NT2/D1 (cell line): ENCODE data around the gene ARSI.

Experiments
- DNase-seq: peaks from one replicate; pipeline ENCODE4 v3.0.0-alpha.2; 2011; ENCODE audit warnings: low read depth, low spot score
- H3K27me3 ChIP-seq: 2 replicates; pipeline ENCODE4 v1.6.0; 2011; ENCODE audit warnings: mild to moderate bottlenecking; ENCODE audit not compliant: insufficient read length, insufficient read depth
- H3K36me3 ChIP-seq: 2 replicates; pipeline ENCODE4 v1.6.1; 2011; ENCODE audit warnings: mild to moderate bottlenecking, low read length, mixed read lengths; ENCODE audit not compliant: insufficient read depth, insufficient read length
- H3K4me1 ChIP-seq: 2 replicates; pipeline ENCODE4 v1.5.1; 2011; ENCODE audit not compliant: insufficient read depth, insufficient read length
- H3K4me3 ChIP-seq: 2 replicates; pipeline ENCODE4 v1.5.1; 2011; ENCODE audit warnings: low read depth; ENCODE audit not compliant: insufficient read length
- H3K9ac ChIP-seq: 2 replicates; pipeline ENCODE4 v1.6.0; 2011; ENCODE audit warnings: low read depth; ENCODE audit not compliant: insufficient read length
- H3K9me3 ChIP-seq: 2 replicates; pipeline ENCODE4 v1.5.1; 2011; ENCODE audit warnings: mild to moderate bottlenecking, low read length; ENCODE audit not compliant: insufficient read depth
- SUZ12 ChIP-seq: IDR thresholded peaks from 2 replicates; pipeline ENCODE4 v1.6.1; 2011; ENCODE audit not compliant: insufficient read length, insufficient read depth; ENCODE audit errors: extremely low read depth
- YY1 ChIP-seq: IDR thresholded peaks from 2 replicates; pipeline ENCODE4 v1.6.1; 2011; ENCODE audit not compliant: insufficient read length, insufficient read depth
- ZNF274 ChIP-seq: IDR thresholded peaks from 2 replicates; pipeline ENCODE4 v1.6.1; 2011; ENCODE audit warnings: mild to moderate bottlenecking, low read depth, low read length

The ARSI gene

GRCh38 chr5:150306775-150307174, 4.1 kb upstream of the ARSI start:
- Histone ChIP-seq H3K4me1 (peaks cover 10% of the 10 kb centered on the region), H3K9ac (no peak overlapping the region), H3K9me3 (no peaks in the 10 kb centered on the region), H3K36me3 (no peaks in the 10 kb centered on the region), H3K4me3 (no peak overlapping the region), H3K27me3 (no peaks in the 10 kb centered on the region)
- DNase-seq, result no peak
- TF ChIP-seq YY1 (no peak), ZNF274 (no peak), SUZ12 (no peak)

- Histone ChIP-seq H3K4me3 (no peak overlapping the region), H3K36me3 (no peaks in the 10 kb centered on the region), H3K27me3 (peaks cover 2% of the 10 kb centered on the region), H3K9ac (no peak overlapping the region), H3K4me1 (peaks cover 11% of the 10 kb centered on the region), H3K9me3 (no peaks in the 10 kb centered on the region)
- TF ChIP-seq SUZ12 (no peak), ZNF274 (no peak), YY1 (no peak)
- no peak for DNase-seq
Observed at GRCh38 chr5:150305557-150305956, 2.9 kb upstream of the ARSI start.

- no peaks in the 10 kb centered on the region for H3K9me3 ChIP-seq
- H3K36me3 ChIP-seq, result no peaks in the 10 kb centered on the region
- H3K9ac ChIP-seq, result no peak overlapping the region
- TF ChIP-seq YY1 (no peak), SUZ12 (no peak), ZNF274 (no peak)
- no peak overlapping the region for H3K4me3 ChIP-seq
- DNase-seq, result no peak
- peaks cover 2% of the 10 kb centered on the region for H3K27me3 ChIP-seq
- peaks cover 13% of the 10 kb centered on the region for H3K4me1 ChIP-seq
Observed at GRCh38 chr5:150305095-150305494, 2.4 kb upstream of the ARSI start.

- H3K9me3 ChIP-seq, result no peaks in the 10 kb centered on the region
- no peak for DNase-seq
- peaks cover 13% of the 10 kb centered on the region for H3K4me1 ChIP-seq
- peaks cover 2% of the 10 kb centered on the region for H3K27me3 ChIP-seq
- peak overlapping the region; percentile 51 for H3K9ac ChIP-seq
- TF ChIP-seq ZNF274 (no peak), SUZ12 (no peak), YY1 (no peak)
- no peak overlapping the region for H3K4me3 ChIP-seq
- no peaks in the 10 kb centered on the region for H3K36me3 ChIP-seq
Observed at GRCh38 chr5:150304481-150305081, 1.9 kb upstream of the ARSI start.

- H3K27me3 ChIP-seq, result peaks cover 2% of the 10 kb centered on the region
- peak overlapping the region; percentile 73 for H3K9ac ChIP-seq
- H3K4me1 ChIP-seq, result peaks cover 8% of the 10 kb centered on the region
- no peak overlapping the region for H3K4me3 ChIP-seq
- no peak for TF ChIP-seq SUZ12
- no peak for TF ChIP-seq YY1
- no peak for TF ChIP-seq ZNF274
- no peaks in the 10 kb centered on the region for H3K9me3 ChIP-seq
- H3K36me3 ChIP-seq, result no peaks in the 10 kb centered on the region
- no peak for DNase-seq
Observed at GRCh38 chr5:150303660-150304386, 1.1 kb upstream of the ARSI start.

- TF ChIP-seq ZNF274 (no peak), YY1 (no peak), SUZ12 (no peak)
- no peak for DNase-seq
- peak overlapping the region; percentile 42 for H3K4me3 ChIP-seq
- peaks cover 2% of the 10 kb centered on the region for H3K27me3 ChIP-seq
- peak overlapping the region; percentile 73 for H3K9ac ChIP-seq
- peaks cover 4% of the 10 kb centered on the region for H3K36me3 ChIP-seq
- no peaks in the 10 kb centered on the region for H3K9me3 ChIP-seq
- H3K4me1 ChIP-seq, result peaks cover 8% of the 10 kb centered on the region
Observed at GRCh38 chr5:150303070-150303615, 438 bp upstream of the ARSI start.

GRCh38 chr5:150301901-150302300, 804 bp downstream of the ARSI start:
- Histone ChIP-seq H3K4me1 (peaks cover 8% of the 10 kb centered on the region), H3K9me3 (no peaks in the 10 kb centered on the region), H3K36me3 (peaks cover 16% of the 10 kb centered on the region), H3K4me3 (peak overlapping the region; percentile 60), H3K27me3 (peaks cover 2% of the 10 kb centered on the region), H3K9ac (peak overlapping the region; percentile 83)
- TF ChIP-seq SUZ12 (no peak), YY1 (no peak), ZNF274 (no peak)
- DNase-seq, result no peak
